Measurements from ENCODE around the gene MRI1. TPM values are rescaled to one million over a fixed set of nuclear protein-coding genes. Genes with fewer than 3 reads are reported as not detected.

MRI1 gene
- total and polyA plus RNA-seq, 2 of the 4 experiments (the other 2 are of a cell fraction), result 26.7 to 37.6 TPM

DNA sequence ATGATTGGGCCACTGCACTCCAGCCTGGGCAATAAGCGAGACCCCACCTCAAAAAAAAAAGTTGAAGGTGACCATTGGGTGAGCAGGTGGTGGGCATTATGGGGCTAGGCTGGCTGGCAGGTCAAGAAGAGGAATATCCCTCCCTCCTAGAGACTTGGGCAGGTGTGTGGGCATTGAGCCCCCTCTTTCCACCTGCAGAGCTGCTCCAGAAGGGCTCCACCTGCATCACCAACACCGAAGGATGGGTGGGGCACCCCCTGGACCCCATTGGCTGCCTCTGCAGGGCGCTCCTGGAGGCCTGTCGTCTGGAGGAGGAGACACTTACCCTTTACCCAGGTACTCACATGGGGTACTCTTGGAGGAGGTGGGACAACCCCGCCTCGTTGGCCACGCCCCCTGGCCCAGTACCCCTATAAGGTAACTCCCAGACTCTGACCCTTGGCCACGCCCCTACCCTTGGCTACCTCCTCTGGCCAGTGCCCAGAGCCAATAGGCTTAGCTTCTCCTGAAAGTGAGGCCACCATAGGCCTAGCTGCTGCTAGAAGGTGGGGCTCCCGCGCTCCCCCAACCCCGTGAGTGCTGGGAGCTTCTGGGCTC lies 52.8 kb downstream of the MRI1 start:
- Histone ChIP-seq H4K91ac (ENCODE audit: insufficient read depth, low read depth, low read length) (no peak overlapping the region), H2AFZ (replicated peaks; ENCODE audit: low read length, poor library complexity) (peak overlapping the region; percentile 63), H2AK5ac (ENCODE audit: low read depth, low read length) (no peak overlapping the region), H3K27me3 (ENCODE audit: control insufficient read depth, insufficient read depth, low read length) (no peaks in the 10 kb centered on the region), H2AK9ac (replicated peaks; ENCODE audit: low read depth, low read length, poor library complexity) (no peak overlapping the region), H4K20me1 (ENCODE audit: insufficient read depth, low read length) (peaks cover 4% of the 10 kb centered on the region), H3K4me3 (ENCODE audit: insufficient read depth, low read depth, low read length) (no peak overlapping the region), H2BK120ac (ENCODE audit: low read depth, low read length) (no peak overlapping the region), H2BK15ac (ENCODE audit: low read depth, low read length) (no peak overlapping the region), H3K14ac (replicated peaks; ENCODE audit: low read depth, low read length) (no peak overlapping the region), H4K5ac (ENCODE audit: low read depth, low read length) (no peak overlapping the region), H3K23ac (ENCODE audit: low read depth, low read length) (no peak overlapping the region), H3K9ac (ENCODE audit: low read depth, low read length) (no peak overlapping the region), H2BK5ac (ENCODE audit: low read depth, low read length, poor library complexity, severe bottlenecking) (no peak overlapping the region), H2BK20ac (ENCODE audit: low read depth, low read length) (no peak overlapping the region), H4K8ac (ENCODE audit: low read depth in 2 of 2, low read length in 2 of 2) (no peak overlapping the region), H3K36me3 (ENCODE audit: control insufficient read depth, insufficient read depth, low read length) (peaks cover 63% of the 10 kb centered on the region), H3K79me1 (ENCODE audit: low read depth in 1 of 2, low read length in 2 of 2) (peaks cover 0 to 12% of the 10 kb centered on the region in 2 experiments; a peak in 2 of 4 replicates), H3K18ac (ENCODE audit: low read depth, low read length) (no peak overlapping the region), H3K9me3 (ENCODE audit: control insufficient read depth, insufficient read depth, low read length) (no peaks in the 10 kb centered on the region), H3K9me1 (ENCODE audit: insufficient read depth, low read length) (peaks cover 3% of the 10 kb centered on the region; the same call in 1 of the 2 replicates), H3K4me2 (ENCODE audit: low read depth, low read length) (no peak overlapping the region), H3K4ac (ENCODE audit: low read depth, low read length) (no peak overlapping the region), H3K27ac (ENCODE audit: insufficient read depth, low read length) (no peak overlapping the region), H3K56ac (ENCODE audit: extremely low read depth, insufficient read depth, low read length) (no peak overlapping the region), H3K4me1 (ENCODE audit: control insufficient read depth, insufficient read depth, low read length) (no peaks in the 10 kb centered on the region)
- no CpG with 5 or more reads among the region's 11 CpGs for WGBS, 2 experiments (ENCODE audit: extremely low coverage in 2 of 2, insufficient read length in 1 of 2)
- no TSS peak for BruUV-seq (replicated peaks)
- POLR2A ChIA-PET (ENCODE audit: unreplicated experiment), result no interaction called here
- TF ChIP-seq POLR2A (IDR thresholded peaks at IDR 0.05; ENCODE audit: low read depth, low read length), result no peak
- TF ChIP-seq BHLHE40 (IDR thresholded peaks at IDR 0.05; ENCODE audit: low read depth, low read length), result no peak
- TF ChIP-seq MAFK (IDR thresholded peaks at IDR 0.05; ENCODE audit: low read depth, low read length), result no peak
- no peak for TF ChIP-seq NFE2L2 (IDR thresholded peaks at IDR 0.05; ENCODE audit: low read depth, low read length)
- TF ChIP-seq, protein P1, sequence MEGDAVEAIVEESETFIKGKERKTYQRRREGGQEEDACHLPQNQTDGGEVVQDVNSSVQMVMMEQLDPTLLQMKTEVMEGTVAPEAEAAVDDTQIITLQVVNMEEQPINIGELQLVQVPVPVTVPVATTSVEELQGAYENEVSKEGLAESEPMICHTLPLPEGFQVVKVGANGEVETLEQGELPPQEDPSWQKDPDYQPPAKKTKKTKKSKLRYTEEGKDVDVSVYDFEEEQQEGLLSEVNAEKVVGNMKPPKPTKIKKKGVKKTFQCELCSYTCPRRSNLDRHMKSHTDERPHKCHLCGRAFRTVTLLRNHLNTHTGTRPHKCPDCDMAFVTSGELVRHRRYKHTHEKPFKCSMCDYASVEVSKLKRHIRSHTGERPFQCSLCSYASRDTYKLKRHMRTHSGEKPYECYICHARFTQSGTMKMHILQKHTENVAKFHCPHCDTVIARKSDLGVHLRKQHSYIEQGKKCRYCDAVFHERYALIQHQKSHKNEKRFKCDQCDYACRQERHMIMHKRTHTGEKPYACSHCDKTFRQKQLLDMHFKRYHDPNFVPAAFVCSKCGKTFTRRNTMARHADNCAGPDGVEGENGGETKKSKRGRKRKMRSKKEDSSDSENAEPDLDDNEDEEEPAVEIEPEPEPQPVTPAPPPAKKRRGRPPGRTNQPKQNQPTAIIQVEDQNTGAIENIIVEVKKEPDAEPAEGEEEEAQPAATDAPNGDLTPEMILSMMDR (conservative IDR thresholded peaks at IDR 0.05; ENCODE audit: low read depth, low read length), result no peak
- TF ChIP-seq SMC3 (IDR thresholded peaks at IDR 0.05; ENCODE audit: low read depth, low read length), result no peak
- TF ChIP-seq CEBPB (IDR thresholded peaks at IDR 0.05; ENCODE audit: low read depth, low read length), result no peak
- dilution Hi-C loops (cut with HindIII; ENCODE audit: low sequenced_read_pairs, unreplicated experiment), result no loop called here
- CTCF ChIA-PET, result no interaction called here
- ATAC-seq (ENCODE audit: low read depth) (no peak), DNase-seq (no peak)
- in situ Hi-C loops (cut with MboI; ENCODE audit: low sequenced_read_pairs), result no loop called here
- intact Hi-C loops (cut with micrococcal nuclease), result no loop called here

All from IMR-90 (cell line).